Mesendoderm (in vitro differentiated cells): ENCODE data around the gene PLEKHN1.

Experiments used
- DNase-seq: peaks from one replicate; pipeline ENCODE4 v3.0.0; 2013
- H2AK5ac ChIP-seq: 2 replicates; pipeline ENCODE4 v1.6.1; 2013; ENCODE audit warnings: low read length, inconsistent platforms
- H2BK120ac ChIP-seq: 2 replicates; pipeline ENCODE4 v1.6.1; 2013; ENCODE audit warnings: low read depth, mild to moderate bottlenecking, low read length, moderate library complexity, mixed read lengths
- H2BK15ac ChIP-seq: replicated peaks from 2 replicates; pipeline ENCODE4 v1.6.1; 2013; ENCODE audit warnings: low read depth, mild to moderate bottlenecking, moderate library complexity
- H2BK5ac ChIP-seq: 2 replicates; pipeline ENCODE4 v1.6.1; 2013; ENCODE audit warnings: low read length, inconsistent platforms
- H3K18ac ChIP-seq: 2 replicates; pipeline ENCODE4 v1.6.1; 2013; ENCODE audit warnings: mild to moderate bottlenecking, low read length, mixed read lengths
- H3K23ac ChIP-seq: one replicate; pipeline ENCODE4 v1.6.1; 2013; ENCODE audit warnings: low read length
- H3K27ac ChIP-seq: 2 replicates; pipeline ENCODE4 v1.5.1; 2013; ENCODE audit warnings: low read depth, mild to moderate bottlenecking, inconsistent platforms, low read length, moderate library complexity
- H3K27me3 ChIP-seq: 2 replicates; pipeline ENCODE4 v1.6.1; 2013; ENCODE audit warnings: low read length, control low read depth, mild to moderate bottlenecking, inconsistent platforms; ENCODE audit not compliant: insufficient read depth, poor library complexity
- H3K36me3 ChIP-seq: 2 replicates; pipeline ENCODE4 v1.6.1; 2013; ENCODE audit warnings: low read length, inconsistent platforms; ENCODE audit not compliant: control insufficient read depth, insufficient read depth
- H3K4ac ChIP-seq: one replicate; pipeline ENCODE4 v1.6.1; 2013; ENCODE audit warnings: low read depth, mild to moderate bottlenecking, low read length, moderate library complexity
- H3K4me1 ChIP-seq: 2 replicates; pipeline ENCODE4 v1.6.1; 2013; ENCODE audit warnings: low read depth, low read length, inconsistent platforms; ENCODE audit not compliant: control insufficient read depth
- H3K4me2 ChIP-seq: 2 replicates; pipeline ENCODE4 v1.6.1; 2013; ENCODE audit warnings: low read length
- H3K4me3 ChIP-seq: 2 replicates; pipeline ENCODE4 v1.5.1; 2013; ENCODE audit warnings: mild to moderate bottlenecking, low read length
- H3K56ac ChIP-seq: one replicate; pipeline ENCODE4 v1.6.1; 2013; ENCODE audit warnings: low read length
- H3K79me1 ChIP-seq: 2 replicates; pipeline ENCODE4 v1.6.1; 2013; ENCODE audit warnings: low read length, inconsistent platforms
- H3K79me2 ChIP-seq: 2 replicates; pipeline ENCODE4 v1.6.1; 2013; ENCODE audit warnings: mild to moderate bottlenecking, low read length; ENCODE audit not compliant: control insufficient read depth, insufficient read depth
- H3K9ac ChIP-seq: 2 replicates; pipeline ENCODE4 v1.6.1; 2013; ENCODE audit warnings: low read length, inconsistent platforms
- H4K5ac ChIP-seq: one replicate; pipeline ENCODE4 v1.6.1; 2013; ENCODE audit warnings: low read length
- H4K8ac ChIP-seq: one replicate; pipeline ENCODE4 v1.6.1; 2013; ENCODE audit warnings: low read depth, mild to moderate bottlenecking, control low read depth, low read length, moderate library complexity
- WGBS: extraction: QIAGEN DNeasy Blood & Tissue Kit; methylation state at CpG from one replicate; pipeline ENCODE4 v1.1.7; 2013; ENCODE audit warnings: low lambda C conversion rate, missing lambda C conversion rate; ENCODE audit not compliant: insufficient coverage; ENCODE audit errors: extremely low coverage; 5-methylcytosine and 5-hydroxymethylcytosine counted together

Gene PLEKHN1

DNA sequence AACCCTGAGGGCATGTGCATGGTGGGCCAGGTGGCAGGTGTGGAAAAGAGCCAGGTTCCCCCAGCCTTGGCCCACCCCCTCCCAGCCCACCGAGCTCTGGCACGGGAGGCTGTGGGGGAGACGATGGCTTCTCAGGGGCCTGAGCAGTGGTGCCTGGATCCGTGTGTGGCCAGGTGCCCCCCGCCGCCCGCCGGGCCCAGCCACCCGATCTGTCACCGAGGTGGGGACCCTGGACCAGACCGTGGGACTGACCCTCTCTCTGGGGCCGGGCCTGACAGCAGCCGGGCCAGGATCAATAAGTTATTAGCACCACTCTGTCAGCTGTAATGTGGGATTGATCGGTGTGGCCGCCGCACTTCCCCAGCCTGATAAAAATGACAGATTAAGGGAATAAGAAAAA is 28.8 kb upstream of the PLEKHN1 start:
- WGBS = no CpG with 5 or more reads among the region's 16 CpGs
- Histone ChIP-seq H3K36me3 (no peaks in the 10 kb centered on the region), H3K79me2 (no peaks in the 10 kb centered on the region), H3K27ac (no peak overlapping the region), H2AK5ac (no peak overlapping the region), H3K4me2 (no peak overlapping the region), H4K5ac (no peak overlapping the region), H3K23ac (no peak overlapping the region), H3K9ac (no peak overlapping the region), H4K8ac (no peak overlapping the region), H2BK120ac (no peak overlapping the region), H2BK15ac (no peak overlapping the region), H3K79me1 (no peaks in the 10 kb centered on the region), H2BK5ac (no peak overlapping the region), H3K4me3 (no peak overlapping the region), H3K56ac (no peak overlapping the region), H3K27me3 (no peaks in the 10 kb centered on the region), H3K4ac (no peak overlapping the region), H3K4me1 (peaks cover 15% of the 10 kb centered on the region), H3K18ac (no peak overlapping the region)
- DNase-seq = no peak

DNA sequence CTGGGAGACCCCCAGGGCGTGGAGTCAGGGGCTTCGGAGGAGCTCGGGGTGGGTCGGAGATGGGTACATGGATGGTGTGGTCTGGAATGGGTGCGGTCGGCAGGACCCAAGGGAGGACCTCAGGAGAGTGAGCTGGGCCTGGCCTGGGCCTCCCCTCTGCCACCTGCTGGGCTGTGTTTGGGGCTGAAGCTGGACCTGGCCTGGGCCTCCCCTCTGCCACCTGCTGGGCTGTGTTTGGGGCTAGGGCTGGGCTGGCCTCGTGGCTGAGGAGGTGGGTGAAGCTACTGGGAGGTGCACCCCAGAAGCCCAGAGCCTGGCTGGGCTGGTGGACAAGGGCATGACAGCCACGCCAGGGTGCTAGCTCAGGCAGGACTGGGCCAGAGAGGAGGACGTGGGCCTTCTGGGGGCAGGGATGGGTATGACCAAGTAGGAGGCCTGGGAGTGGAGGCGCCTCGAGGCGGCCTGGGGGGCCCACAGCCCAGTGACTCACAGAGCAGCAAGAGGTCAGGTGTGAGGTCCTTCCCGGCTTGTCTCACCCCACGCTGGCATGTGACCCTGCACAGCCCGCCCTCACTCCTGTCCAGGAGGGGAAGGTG is 28.1 kb upstream of the PLEKHN1 start:
- H2AK5ac ChIP-seq = no peak overlapping the region
- H4K5ac ChIP-seq = no peak overlapping the region
- no peak overlapping the region for H3K4me2 ChIP-seq
- no peak overlapping the region for H3K4me3 ChIP-seq
- no peaks in the 10 kb centered on the region for H3K79me1 ChIP-seq
- no peaks in the 10 kb centered on the region for H3K79me2 ChIP-seq
- no peaks in the 10 kb centered on the region for H3K36me3 ChIP-seq
- no peak overlapping the region for H3K27ac ChIP-seq
- H3K18ac ChIP-seq = no peak overlapping the region
- no peak overlapping the region for H2BK15ac ChIP-seq
- no peak overlapping the region for H2BK120ac ChIP-seq
- no CpG with 5 or more reads among the region's 15 CpGs for WGBS
- no peak overlapping the region for H3K23ac ChIP-seq
- H3K27me3 ChIP-seq = no peaks in the 10 kb centered on the region
- H3K9ac ChIP-seq = no peak overlapping the region
- peak overlapping the region; percentile 22 for H3K56ac ChIP-seq
- no peak overlapping the region for H3K4ac ChIP-seq
- no peak overlapping the region for H2BK5ac ChIP-seq
- no peak for DNase-seq
- H4K8ac ChIP-seq = no peak overlapping the region
- peaks cover 15% of the 10 kb centered on the region for H3K4me1 ChIP-seq

- Histone ChIP-seq H3K79me2 (no peaks in the 10 kb centered on the region), H3K27me3 (no peaks in the 10 kb centered on the region), H3K4me3 (no peak overlapping the region), H2BK5ac (peak overlapping the region; percentile 59), H2BK120ac (no peak overlapping the region), H2BK15ac (no peak overlapping the region), H3K4me1 (peaks cover 15% of the 10 kb centered on the region), H4K5ac (no peak overlapping the region), H2AK5ac (no peak overlapping the region), H3K4me2 (no peak overlapping the region), H3K36me3 (no peaks in the 10 kb centered on the region), H3K18ac (peak overlapping the region; percentile 5), H4K8ac (no peak overlapping the region), H3K27ac (no peak overlapping the region), H3K79me1 (no peaks in the 10 kb centered on the region), H3K4ac (peak overlapping the region; percentile 89), H3K9ac (peak overlapping the region; percentile 60), H3K23ac (peak overlapping the region; percentile 38), H3K56ac (peak overlapping the region; percentile 89)
- DNase-seq = peak; percentile 75
- WGBS = no CpG with 5 or more reads among the region's 30 CpGs
These were observed 27.4 kb upstream of the PLEKHN1 start for GRCh38 chr1:938711-939489.

DNA sequence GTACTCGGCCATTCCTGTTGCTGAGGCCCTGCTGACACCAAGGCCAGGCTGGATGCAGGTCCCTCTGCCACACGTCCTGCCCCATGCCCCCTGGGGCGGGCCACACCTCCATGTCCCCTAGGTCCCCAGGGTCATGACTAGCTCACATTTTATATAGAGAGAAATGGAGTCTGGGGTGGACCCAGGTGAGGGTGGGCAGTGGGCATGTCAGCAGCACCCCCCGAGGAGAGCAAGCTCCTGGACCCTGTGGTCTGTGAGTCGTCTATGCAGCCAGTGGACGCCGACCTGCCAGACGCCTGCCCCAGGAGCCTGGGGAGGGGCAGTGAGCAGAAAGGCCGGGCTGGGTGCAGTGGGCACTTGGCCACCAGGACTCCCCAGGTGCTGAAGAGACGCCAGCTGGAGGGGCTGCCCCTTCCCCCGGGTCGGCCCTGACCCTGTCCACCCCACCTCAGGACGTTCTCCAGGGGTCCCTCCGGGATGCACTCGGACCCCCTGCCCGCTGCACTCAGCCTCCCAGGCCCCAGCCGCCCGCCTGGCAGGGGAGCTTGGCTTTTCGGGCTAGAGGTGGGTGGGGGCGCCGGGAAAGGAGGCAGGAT is 26.7 kb upstream of the PLEKHN1 start:
- no CpG with 5 or more reads among the region's 21 CpGs for WGBS
- H3K27ac ChIP-seq = no peak overlapping the region
- peak overlapping the region; percentile 60 for H3K9ac ChIP-seq

GRCh38 chr1:940107-941014 is 25.9 kb upstream of the PLEKHN1 start:
- H2BK15ac ChIP-seq = no peak overlapping the region
- H3K79me2 ChIP-seq = no peaks in the 10 kb centered on the region
- peak overlapping the region; percentile 62 for H2BK5ac ChIP-seq
- H2AK5ac ChIP-seq = no peak overlapping the region
- H3K36me3 ChIP-seq = no peaks in the 10 kb centered on the region
- WGBS = no CpG with 5 or more reads among the region's 86 CpGs
- H3K4me2 ChIP-seq = peak overlapping the region; percentile 60
- peak; percentile 80 for DNase-seq
- H3K23ac ChIP-seq = peak overlapping the region; percentile 98
- H3K4me3 ChIP-seq = peak overlapping the region; percentile 31
- H3K27me3 ChIP-seq = no peaks in the 10 kb centered on the region
- no peak overlapping the region for H4K5ac ChIP-seq
- peak overlapping the region; percentile 98 for H3K4ac ChIP-seq
- peaks cover 9% of the 10 kb centered on the region for H3K4me1 ChIP-seq
- peak overlapping the region; percentile 96 for H3K56ac ChIP-seq
- H2BK120ac ChIP-seq = peak overlapping the region; percentile 14
- H3K79me1 ChIP-seq = no peaks in the 10 kb centered on the region
- H3K9ac ChIP-seq = peak overlapping the region; percentile 90
- no peak overlapping the region for H4K8ac ChIP-seq
- H3K27ac ChIP-seq = peak overlapping the region; percentile 36
- peak overlapping the region; percentile 61 for H3K18ac ChIP-seq

More for the DNA sequence above, 26.7 kb upstream of the PLEKHN1 start:
- Histone ChIP-seq H3K27me3 (no peaks in the 10 kb centered on the region), H3K79me2 (no peaks in the 10 kb centered on the region), H3K18ac (peak overlapping the region; percentile 47), H3K79me1 (no peaks in the 10 kb centered on the region), H3K4me1 (peaks cover 15% of the 10 kb centered on the region), H3K56ac (peak overlapping the region; percentile 89), H2BK5ac (peak overlapping the region; percentile 59), H2AK5ac (no peak overlapping the region), H3K23ac (peak overlapping the region; percentile 38), H3K4me3 (no peak overlapping the region), H4K8ac (no peak overlapping the region), H3K36me3 (no peaks in the 10 kb centered on the region), H2BK120ac (no peak overlapping the region), H2BK15ac (no peak overlapping the region), H3K4me2 (no peak overlapping the region), H4K5ac (no peak overlapping the region), H3K4ac (peak overlapping the region; percentile 89)
- no peak for DNase-seq
